SH-SY5Y (cell line): ENCODE results near the gene GLDC.

Experiments
- GATA2 ChIP-seq: IDR thresholded peaks from 2 replicates; pipeline ENCODE4 v1.6.1; 2011; ENCODE audit warnings: mild to moderate bottlenecking, low read depth, low read length
- GATA3 ChIP-seq: IDR thresholded peaks from 2 replicates; pipeline ENCODE4 v1.6.1; 2011; ENCODE audit warnings: low read depth, mild to moderate bottlenecking, low read length, moderate library complexity

GRCh38 chr9:6681957-6682501, 36.5 kb upstream of the GLDC start:
- TF ChIP-seq GATA2 (no peak), GATA3 (no peak)
